MM.1S (cell line): ENCODE data around the gene IMPA2.

Experiments used
- DNase-seq: peaks from one replicate; pipeline ENCODE4 v3.0.0-alpha.2; 2015
- H2AFZ ChIP-seq: fragments of 300-600 bp; sonication (generic); 2 replicates; pipeline ENCODE4 v1.6.0; 2016; ENCODE audit warnings: antibody characterized with exemption, low read length
- H3F3A ChIP-seq: fragments of 300-600 bp; sonication (generic); 2 replicates; pipeline ENCODE4 v1.6.1; 2016; ENCODE audit warnings: mild to moderate bottlenecking, antibody characterized with exemption, low read length, moderate library complexity, mixed read lengths; ENCODE audit not compliant: insufficient read depth
- H3K27ac ChIP-seq: fragments of 300-600 bp; sonication (generic); 2 replicates; pipeline ENCODE4 v1.5.1; 2016; ENCODE audit warnings: mild to moderate bottlenecking, low read length
- H3K27me3 ChIP-seq: fragments of 300-600 bp; sonication (generic); replicated peaks from 2 replicates; pipeline ENCODE4 v1.6.0; 2016; ENCODE audit warnings: low read length; ENCODE audit not compliant: insufficient read depth
- H3K36me3 ChIP-seq: fragments of 300-600 bp; sonication (generic); replicated peaks from 2 replicates; pipeline ENCODE4 v1.6.1; 2016; ENCODE audit warnings: mild to moderate bottlenecking, low read length, mixed read lengths; ENCODE audit not compliant: insufficient read depth
- H3K4me1 ChIP-seq: fragments of 300-600 bp; sonication (generic); 2 replicates; pipeline ENCODE4 v1.6.1; 2016; ENCODE audit warnings: low read length, mixed read lengths
- H3K4me2 ChIP-seq: fragments of 300-600 bp; sonication (generic); 2 replicates; pipeline ENCODE4 v1.6.0; 2016; ENCODE audit warnings: low read depth, low read length
- H3K4me3 ChIP-seq: fragments of 300-600 bp; sonication (generic); 2 replicates; pipeline ENCODE4 v1.5.1; 2016; ENCODE audit warnings: low read length, mixed read lengths
- H3K79me2 ChIP-seq: fragments of 300-600 bp; sonication (generic); 2 replicates; pipeline ENCODE4 v1.6.1; 2016; ENCODE audit warnings: mixed run types, low read length, mixed read lengths
- H3K9ac ChIP-seq: fragments of 300-600 bp; sonication (generic); 2 replicates; pipeline ENCODE4 v1.6.1; 2016; ENCODE audit warnings: low read length, mixed read lengths
- H3K9me2 ChIP-seq: fragments of 300-600 bp; sonication (generic); replicated peaks from 2 replicates; pipeline ENCODE4 v1.6.1; 2016; ENCODE audit warnings: mild to moderate bottlenecking, low read length, mixed read lengths; ENCODE audit not compliant: insufficient read depth
- H3K9me3 ChIP-seq: fragments of 300-600 bp; sonication (generic); replicated peaks from 2 replicates; pipeline ENCODE4 v1.6.1; 2016; ENCODE audit warnings: mild to moderate bottlenecking, low read length, mixed read lengths; ENCODE audit not compliant: insufficient read depth
- H4K20me1 ChIP-seq: fragments of 300-600 bp; sonication (generic); 2 replicates; pipeline ENCODE4 v1.6.1; 2016; ENCODE audit warnings: mild to moderate bottlenecking, low read length, moderate library complexity, mixed read lengths; ENCODE audit not compliant: insufficient read depth
- EZH2 ChIP-seq: fragments of 300-600 bp; sonication (generic); optimal IDR thresholded peaks from 2 replicates; pipeline ENCODE3; 2017; ENCODE audit warnings: low read depth, mild to moderate bottlenecking, antibody characterized with exemption, low read length, mixed read lengths
- EZH2phosphoT487 ChIP-seq: fragments of 300-600 bp; sonication (generic); IDR thresholded peaks from 2 replicates; pipeline ENCODE4 v1.6.1; 2018; ENCODE audit warnings: antibody characterized with exemption, low read length
- TF ChIP-seq, protein P1 (sequence below): fragments of 300-600 bp; sonication (generic); IDR thresholded peaks from 2 replicates; pipeline ENCODE4 v1.5.1; 2016; ENCODE audit warnings: antibody characterized with exemption, low read length, mixed read lengths

The IMPA2 gene

DNA sequence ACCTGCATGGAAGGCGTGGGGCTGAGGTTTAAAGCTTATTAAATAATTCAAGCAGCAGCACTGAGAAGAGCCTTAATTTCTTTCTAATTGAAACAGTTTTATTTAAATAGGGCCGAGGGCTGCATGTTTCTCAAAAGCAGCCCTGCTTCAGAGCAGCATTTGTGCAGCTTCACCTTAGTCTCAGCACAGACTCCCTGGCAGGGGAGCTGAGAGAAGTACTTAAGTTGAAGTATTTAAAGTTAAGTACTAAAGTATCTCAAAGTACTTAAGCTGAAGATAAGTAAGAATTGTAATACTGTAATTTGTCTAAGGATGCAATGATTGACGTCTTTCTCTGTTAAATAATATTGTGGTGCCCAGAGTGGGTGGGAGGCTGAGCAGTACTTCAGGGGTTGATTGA, 31.4 kb downstream of the IMPA2 start:
- H3K9me2 ChIP-seq = no peaks in the 10 kb centered on the region
- H3K27me3 ChIP-seq = no peaks in the 10 kb centered on the region
- DNase-seq = no peak
- H3F3A ChIP-seq = no peaks in the 10 kb centered on the region
- no peak overlapping the region for H3K9ac ChIP-seq
- H3K4me3 ChIP-seq = no peak overlapping the region
- no peaks in the 10 kb centered on the region for H3K36me3 ChIP-seq
- H3K9me3 ChIP-seq = no peaks in the 10 kb centered on the region
- H2AFZ ChIP-seq = no peak overlapping the region
- 0 out of 2 replicates have a peak, but pooled peaks cover 9% of the 10 kb centered on the region for H3K4me1 ChIP-seq
- no peak overlapping the region for H3K27ac ChIP-seq
- TF ChIP-seq, protein P1, sequence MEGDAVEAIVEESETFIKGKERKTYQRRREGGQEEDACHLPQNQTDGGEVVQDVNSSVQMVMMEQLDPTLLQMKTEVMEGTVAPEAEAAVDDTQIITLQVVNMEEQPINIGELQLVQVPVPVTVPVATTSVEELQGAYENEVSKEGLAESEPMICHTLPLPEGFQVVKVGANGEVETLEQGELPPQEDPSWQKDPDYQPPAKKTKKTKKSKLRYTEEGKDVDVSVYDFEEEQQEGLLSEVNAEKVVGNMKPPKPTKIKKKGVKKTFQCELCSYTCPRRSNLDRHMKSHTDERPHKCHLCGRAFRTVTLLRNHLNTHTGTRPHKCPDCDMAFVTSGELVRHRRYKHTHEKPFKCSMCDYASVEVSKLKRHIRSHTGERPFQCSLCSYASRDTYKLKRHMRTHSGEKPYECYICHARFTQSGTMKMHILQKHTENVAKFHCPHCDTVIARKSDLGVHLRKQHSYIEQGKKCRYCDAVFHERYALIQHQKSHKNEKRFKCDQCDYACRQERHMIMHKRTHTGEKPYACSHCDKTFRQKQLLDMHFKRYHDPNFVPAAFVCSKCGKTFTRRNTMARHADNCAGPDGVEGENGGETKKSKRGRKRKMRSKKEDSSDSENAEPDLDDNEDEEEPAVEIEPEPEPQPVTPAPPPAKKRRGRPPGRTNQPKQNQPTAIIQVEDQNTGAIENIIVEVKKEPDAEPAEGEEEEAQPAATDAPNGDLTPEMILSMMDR = no peak
- TF ChIP-seq EZH2phosphoT487 = no peak
- TF ChIP-seq EZH2 = no peak
- no peaks in the 10 kb centered on the region for H3K79me2 ChIP-seq
- no peaks in the 10 kb centered on the region for H4K20me1 ChIP-seq
- no peak overlapping the region for H3K4me2 ChIP-seq

DNA sequence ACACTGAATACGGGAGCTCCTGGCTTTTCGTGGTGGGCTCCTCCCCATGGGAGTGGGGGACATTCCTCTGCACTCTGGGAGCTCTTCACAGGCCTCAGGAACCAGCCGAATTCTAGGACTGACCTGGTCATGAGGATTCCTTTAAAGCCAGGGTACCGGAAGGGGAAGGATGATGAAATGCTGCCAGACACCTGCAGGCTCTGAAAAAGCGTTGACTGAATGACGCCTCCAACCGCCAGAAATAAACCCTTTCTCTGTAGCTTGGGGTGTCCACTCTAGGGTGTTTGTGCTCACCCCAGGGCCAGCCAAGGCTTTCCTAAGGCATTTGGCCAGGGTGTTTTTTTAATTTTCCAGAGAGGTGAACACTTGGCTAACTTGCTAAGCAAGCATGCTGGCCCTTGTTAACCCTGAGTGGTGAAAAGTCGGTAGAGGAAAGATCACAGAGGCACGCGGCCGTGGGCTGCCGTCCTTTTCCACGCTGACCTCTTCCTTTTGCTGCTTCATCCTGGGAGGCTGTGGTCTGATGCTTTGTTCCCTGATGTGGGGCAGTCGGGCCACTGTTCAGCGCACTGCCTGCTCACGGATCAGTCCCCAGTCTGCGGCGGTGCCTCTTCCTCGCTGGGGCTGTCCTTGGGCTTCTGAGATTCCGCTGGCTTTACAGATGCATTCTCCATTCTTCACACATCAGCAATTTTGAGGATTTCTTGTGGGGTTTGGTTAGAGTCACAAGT, 32.0 kb downstream of the IMPA2 start:
- no peak overlapping the region for H3K4me3 ChIP-seq
- no peak overlapping the region for H3K27ac ChIP-seq
- H3K4me1 ChIP-seq = 0 out of 2 replicates have a peak, but pooled peaks cover 9% of the 10 kb centered on the region
- H3K9me2 ChIP-seq = no peaks in the 10 kb centered on the region
- no peaks in the 10 kb centered on the region for H3K79me2 ChIP-seq
- H3K36me3 ChIP-seq = no peaks in the 10 kb centered on the region
- H3F3A ChIP-seq = no peaks in the 10 kb centered on the region
- TF ChIP-seq EZH2 (no peak), EZH2phosphoT487 (no peak)
- TF ChIP-seq, protein P1 = no peak
- no peaks in the 10 kb centered on the region for H3K9me3 ChIP-seq
- DNase-seq = no peak
- no peak overlapping the region for H3K9ac ChIP-seq
- H3K27me3 ChIP-seq = no peaks in the 10 kb centered on the region
- no peaks in the 10 kb centered on the region for H4K20me1 ChIP-seq
- no peak overlapping the region for H2AFZ ChIP-seq
- no peak overlapping the region for H3K4me2 ChIP-seq

DNA sequence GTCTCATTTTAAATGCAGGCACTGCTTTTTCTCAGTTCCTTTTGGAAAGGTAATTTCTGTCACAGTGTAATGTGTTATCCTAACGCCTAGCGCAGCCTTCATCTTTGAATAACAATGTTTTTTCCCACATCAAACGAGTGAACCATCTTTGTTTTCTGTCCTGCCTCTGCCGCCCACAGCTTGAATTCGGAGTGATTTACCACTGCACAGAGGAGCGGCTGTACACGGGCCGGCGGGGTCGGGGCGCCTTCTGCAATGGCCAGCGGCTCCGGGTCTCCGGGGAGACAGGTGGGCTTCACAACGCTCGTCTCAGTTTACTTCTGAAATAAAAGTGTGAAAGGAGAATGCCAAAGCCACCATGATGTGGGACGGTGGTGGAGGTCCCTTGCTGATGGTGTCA, 32.8 kb downstream of the IMPA2 start:
- Histone ChIP-seq H3K79me2 (no peaks in the 10 kb centered on the region), H3K27ac (no peak overlapping the region), H3K4me1 (0 out of 2 replicates have a peak, but pooled peaks cover 9% of the 10 kb centered on the region), H3K9me2 (no peaks in the 10 kb centered on the region), H3K4me2 (no peak overlapping the region), H3F3A (no peaks in the 10 kb centered on the region), H3K27me3 (no peaks in the 10 kb centered on the region), H2AFZ (no peak overlapping the region), H3K9me3 (no peaks in the 10 kb centered on the region), H4K20me1 (no peaks in the 10 kb centered on the region), H3K4me3 (no peak overlapping the region), H3K9ac (no peak overlapping the region), H3K36me3 (no peaks in the 10 kb centered on the region)
- no peak for DNase-seq
- TF ChIP-seq, protein P1 = no peak
